ENCODE measurements around the gene RBPJ. TPM values are rescaled to one million over a fixed set of nuclear protein-coding genes. Genes with fewer than 3 reads are reported as not detected.

Gene RBPJ
- total and polyA plus RNA-seq, 12 donors = 10.1 to 59.1 (median 38.1) TPM

- Histone ChIP-seq H3K27me3 (peaks cover 0 to 4% (median 0%) of the 10 kb centered on the region in 7 donors), H3K9me3 (no peaks in the 10 kb centered on the region), H3K27ac (no peak overlapping the region), H3K4me1 (peaks cover 0 to 8% (median 0%) of the 10 kb centered on the region in 9 donors), H3K4me3 (no peak overlapping the region), H3K36me3 (no peaks in the 10 kb centered on the region)
- 94 to 95% methylated on average over 2 of the region's 2 CpGs for WGBS, 2 donors
- no peak for DNase-seq
- intact Hi-C loops (cut with DNase I) = loop anchor here in 3 of 10 donors (5.0 to 10.0 kb wide), 2 partner anchors 251 to 254 kb away; no protein-coding TSS in a partner anchor
- ATAC-seq = no peak
- TF ChIP-seq CTCF (IDR thresholded peaks at IDR 0.05) = no peak
Observed at GRCh38 chr4:26463386-26463785, 142.6 kb downstream of the RBPJ start.

GRCh38 chr4:26464420-26465095 is 143.7 kb downstream of the RBPJ start:
- no peaks in the 10 kb centered on the region for H3K4me1 ChIP-seq
- DNase-seq (no peak), ATAC-seq (no peak)
- no peak overlapping the region for H3K27ac ChIP-seq
- peaks cover 0 to 4% (median 0%) of the 10 kb centered on the region in 7 donors for H3K27me3 ChIP-seq
- intact Hi-C loops (cut with DNase I) = loop anchor here in 4 of 10 donors (5.0 to 10.0 kb wide), 3 partner anchors 250 to 258 kb away; no protein-coding TSS in a partner anchor
- H3K36me3 ChIP-seq = no peaks in the 10 kb centered on the region
- 91 to 93% methylated on average over 14 of the region's 14 CpGs for WGBS, 2 donors
- no peak for TF ChIP-seq CTCF (IDR thresholded peaks at IDR 0.05)
- H3K9me3 ChIP-seq = peaks cover 0 to 9% (median 0%) of the 10 kb centered on the region in 11 donors
- H3K4me3 ChIP-seq = no peak overlapping the region

GRCh38 chr4:26466578-26467270 is 145.9 kb downstream of the RBPJ start:
- Histone ChIP-seq H3K27me3 (peaks cover 0 to 4% (median 0%) of the 10 kb centered on the region in 7 donors), H3K4me1 (no peaks in the 10 kb centered on the region), H3K36me3 (no peaks in the 10 kb centered on the region), H3K27ac (no peak overlapping the region), H3K9me3 (peaks cover 0 to 10% (median 0%) of the 10 kb centered on the region in 11 donors), H3K4me3 (no peak overlapping the region)
- intact Hi-C loops (cut with DNase I) = loop anchor here in 3 of 10 donors (5.0 to 10.0 kb wide), 2 partner anchors 248 to 256 kb away; no protein-coding TSS in a partner anchor
- no peak for DNase-seq
- TF ChIP-seq CTCF (IDR thresholded peaks at IDR 0.05) = no peak
- ATAC-seq = no peak
- 87 to 88% methylated on average over 10 of the region's 10 CpGs for WGBS, 2 donors

- DNase-seq (no peak), ATAC-seq (no peak)
- Histone ChIP-seq H3K27ac (no peak overlapping the region), H3K9me3 (peaks cover 0 to 10% (median 0%) of the 10 kb centered on the region in 11 donors), H3K36me3 (no peaks in the 10 kb centered on the region), H3K27me3 (peaks cover 0 to 4% (median 0%) of the 10 kb centered on the region in 7 donors), H3K4me1 (no peaks in the 10 kb centered on the region), H3K4me3 (no peak overlapping the region)
- TF ChIP-seq CTCF (IDR thresholded peaks at IDR 0.05) = no peak
- WGBS, 2 donors = 87 to 91% methylated on average over 1 of the region's 1 CpG
- intact Hi-C loops (cut with DNase I) = loop anchor here in 3 of 10 donors (5.0 to 10.0 kb wide), 2 partner anchors 247 to 255 kb away; no protein-coding TSS in a partner anchor
Observed at GRCh38 chr4:26467724-26468123, 146.9 kb downstream of the RBPJ start.
